Smooth muscle cell of trachea (primary cell): Measurements from ENCODE around the gene B3GNT7. TPM values are rescaled to one million over a fixed set of nuclear protein-coding genes. Genes with fewer than 3 reads are reported as not detected.

Experiments
- total RNA-seq: library from RNA; depleted of rRNA; stranded (reverse); fragments of >200 nt; gene quantifications from 2 replicates; pipeline ENCODE4 v1.2.1, GENCODE V29; 2014

The B3GNT7 gene
- 0.33 TPM in 1 of 2 replicates, not detected in the other for total RNA-seq

GRCh38 chr2:231395188-231396057 is at the start of gene B3GNT7:
Gene B3GNT7 (plus strand): TSS chr2:231395710. CDS start chr2:231395804, 94 bp downstream.

Other genes with a start within 250 kb of the B3GNT7 start
- 81.9 and 105 TPM in 2 replicates for gene ARMC9, start 197.1 kb upstream of the B3GNT7 start, total RNA-seq
- 162 and 168 TPM in 2 replicates for gene NCL, start 68.8 kb downstream of the B3GNT7 start, total RNA-seq
- under 0.01 and 0.17 TPM in 2 replicates for gene NMUR1, start 134.7 kb downstream of the B3GNT7 start, total RNA-seq
- gene TEX44, start 197.2 kb downstream of the B3GNT7 start, total RNA-seq: not detected in 2 replicates